AG09319 (cell line): ENCODE results near the gene PLEKHO1.
"Not testable (repeated sequence)": the region's sequence is repeated elsewhere in the genome, so short reads cannot be mapped to it uniquely, and the experiment has no call there.

ENCODE experiments used
- DNase-seq: peaks from one replicate; pipeline ENCODE4 v3.0.0-alpha.2; 2010; ENCODE audit warnings: low read depth; ENCODE audit errors: extremely low read depth
- CTCF ChIP-seq: IDR thresholded peaks from 2 replicates; pipeline ENCODE4 v1.5.1; 2011; ENCODE audit warnings: low read depth, mild to moderate bottlenecking, inconsistent platforms, low read length, moderate library complexity

PLEKHO1 gene

GRCh38 chr1:150187560-150187931 lies 37.8 kb downstream of the PLEKHO1 start:
- no peak for TF ChIP-seq CTCF
- no peak for DNase-seq

GRCh38 chr1:150192012-150192411 lies 42.3 kb downstream of the PLEKHO1 start:
- no peak for TF ChIP-seq CTCF
- no peak for DNase-seq

- no peak for DNase-seq
- no peak for TF ChIP-seq CTCF
Measured at GRCh38 chr1:150194381-150195031, 44.8 kb downstream of the PLEKHO1 start.

- TF ChIP-seq CTCF, result no peak
- no peak for DNase-seq
Measured at GRCh38 chr1:150196417-150196816, 46.7 kb downstream of the PLEKHO1 start.

GRCh38 chr1:150207281-150207971 lies 57.7 kb downstream of the PLEKHO1 start:
- DNase-seq, result no peak
- TF ChIP-seq CTCF, result no peak

GRCh38 chr1:150208460-150208859 lies 58.7 kb downstream of the PLEKHO1 start:
- not testable (repeated sequence) for DNase-seq
